Kidney glomerular epithelial cell (primary cell): ENCODE data around the gene TSEN54.

ENCODE experiments used
- DNase-seq: peaks from one replicate; lab custom pipeline; 2025; lab: John Stamatoyannopoulos, UW

Gene TSEN54

DNA sequence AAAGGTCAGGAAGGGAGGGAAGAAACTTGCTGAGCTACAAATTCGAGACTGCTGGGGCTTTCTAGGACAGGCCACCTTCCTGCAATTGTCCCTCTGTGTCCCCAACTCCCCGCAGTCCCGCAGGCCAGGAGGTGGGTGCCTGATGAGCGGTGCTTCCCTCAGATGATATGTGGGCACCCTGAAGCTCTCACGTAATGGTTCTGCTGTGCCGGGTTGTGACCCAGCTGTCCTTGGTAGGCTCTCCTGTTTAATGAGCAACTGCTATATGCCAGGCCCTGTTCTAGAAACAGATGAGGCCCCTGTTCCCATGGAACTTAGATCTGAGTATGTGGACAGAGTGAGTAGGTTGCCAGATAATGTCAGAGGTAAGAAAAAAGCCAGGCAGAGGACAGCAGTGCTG, 49.3 kb downstream of the TSEN54 start:
- no peak for DNase-seq

DNA sequence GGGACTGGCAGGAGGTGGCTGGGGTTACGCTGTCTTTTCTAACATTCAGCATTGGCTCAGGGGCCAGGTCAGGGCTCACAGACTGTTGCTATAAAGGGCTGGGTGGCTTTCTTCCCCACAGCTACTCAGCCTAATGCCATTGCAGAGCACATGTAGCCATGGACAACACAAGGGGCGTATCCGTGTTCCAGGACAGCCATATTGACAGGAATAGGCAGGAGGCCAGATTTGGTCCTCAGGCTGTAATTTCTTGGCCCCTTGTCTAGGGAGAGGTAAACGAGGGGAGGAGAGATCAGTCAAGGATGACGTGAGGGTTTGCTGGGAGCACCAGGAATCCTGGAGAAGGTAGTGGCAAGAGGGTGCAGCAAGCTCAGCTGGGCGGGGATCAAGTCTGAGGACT, 50.1 kb downstream of the TSEN54 start:
- no peak for DNase-seq

DNA sequence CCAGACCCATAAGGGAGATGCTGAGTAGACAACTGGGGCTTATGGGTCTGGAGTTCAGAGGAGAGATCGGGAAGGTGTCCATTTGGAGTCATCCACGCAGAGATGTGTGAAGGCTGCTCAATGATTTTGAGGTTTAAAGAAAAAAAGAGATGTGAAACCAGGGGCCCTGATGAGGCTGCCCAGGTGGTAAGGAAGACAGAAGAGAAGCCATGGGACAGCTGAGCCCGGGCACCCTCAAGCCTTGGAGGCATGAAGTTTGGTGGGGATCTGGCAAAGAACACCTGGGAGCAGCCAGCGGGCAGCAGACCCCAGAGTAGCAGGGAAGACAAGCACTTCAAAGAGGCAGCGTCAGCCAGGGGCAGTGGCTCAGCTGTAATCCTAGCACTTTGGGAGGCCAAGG, 50.5 kb downstream of the TSEN54 start:
- DNase-seq, result no peak

GRCh38 chr17:75568412-75569255, 52.3 kb downstream of the TSEN54 start:
- no peak for DNase-seq

DNA sequence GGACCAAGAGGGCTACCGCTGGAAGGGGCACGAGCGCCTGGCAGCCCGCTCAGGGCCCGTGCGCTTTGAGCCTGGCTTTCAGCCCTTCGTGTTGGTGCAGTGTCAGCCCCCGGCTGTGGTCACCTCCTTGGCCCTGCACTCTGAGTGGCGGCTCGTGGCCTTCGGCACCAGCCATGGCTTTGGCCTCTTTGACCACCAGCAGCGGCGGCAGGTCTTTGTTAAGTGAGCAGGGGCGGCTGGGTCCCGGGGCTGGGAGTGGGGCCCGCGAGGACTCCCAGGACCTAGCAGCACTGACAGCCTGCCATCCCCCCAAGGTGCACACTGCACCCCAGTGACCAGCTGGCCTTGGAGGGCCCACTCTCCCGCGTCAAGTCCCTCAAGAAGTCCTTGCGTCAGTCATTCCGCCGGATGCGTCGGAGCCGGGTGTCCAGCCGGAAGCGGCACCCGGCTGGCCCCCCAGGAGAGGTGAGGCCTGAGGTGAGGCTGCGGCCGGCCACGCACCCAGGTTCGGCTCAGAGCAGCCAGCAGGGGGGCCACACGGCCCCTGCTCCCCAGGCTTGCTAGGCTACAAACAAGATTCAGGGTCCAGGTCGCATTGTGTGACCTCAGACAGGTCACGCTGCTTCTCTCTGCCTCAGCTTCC, 53.8 kb downstream of the TSEN54 start:
- DNase-seq, result no peak

DNA sequence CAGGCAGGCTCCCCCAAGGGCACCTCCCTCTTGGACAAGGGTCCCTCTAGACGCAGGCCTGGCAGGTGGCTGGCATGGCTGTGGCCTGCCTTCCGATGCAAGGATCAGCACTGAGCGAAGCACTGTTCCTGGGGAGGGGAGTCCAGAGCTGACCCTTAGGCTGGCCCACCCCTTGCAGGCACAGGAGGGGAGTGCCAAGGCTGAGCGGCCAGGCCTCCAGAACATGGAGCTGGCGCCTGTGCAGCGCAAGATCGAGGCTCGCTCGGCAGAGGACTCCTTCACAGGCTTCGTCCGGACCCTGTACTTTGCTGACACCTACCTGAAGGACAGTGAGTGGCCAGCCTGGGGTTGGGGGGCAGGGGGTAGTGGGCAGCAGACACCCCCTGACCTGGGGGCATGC, 54.4 kb downstream of the TSEN54 start:
- no peak for DNase-seq

DNA sequence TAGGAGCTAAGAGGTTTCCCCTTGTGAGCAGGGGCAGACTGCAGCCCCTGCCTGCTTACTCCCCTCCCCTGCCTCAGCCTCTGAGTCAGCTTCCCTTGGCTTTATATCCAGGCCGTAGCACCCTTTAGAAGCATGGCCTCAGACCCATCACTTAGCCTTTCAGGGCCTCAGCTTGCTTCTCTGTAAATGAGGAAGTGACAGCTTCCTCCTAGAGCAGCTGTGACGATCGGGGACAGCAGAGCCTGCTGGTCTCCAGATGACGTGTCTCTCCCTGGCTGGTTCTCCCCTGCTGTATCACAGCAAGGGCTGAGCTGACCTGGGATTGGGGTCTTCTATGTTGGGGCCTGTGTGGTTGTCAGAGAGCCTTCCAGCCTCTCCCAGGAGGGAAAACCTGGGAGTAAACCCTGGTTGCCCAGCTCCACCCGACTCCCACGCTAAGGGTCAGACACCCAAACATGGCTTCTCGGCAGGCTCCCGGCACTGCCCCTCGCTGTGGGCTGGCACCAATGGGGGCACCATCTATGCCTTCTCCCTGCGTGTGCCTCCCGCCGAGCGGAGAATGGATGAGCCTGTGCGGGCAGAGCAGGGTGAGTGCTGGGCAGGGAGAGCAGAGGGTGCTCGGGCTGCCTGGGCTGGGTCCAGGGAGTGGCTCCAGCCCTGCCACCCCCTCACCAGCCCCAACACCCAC, 55.0 kb downstream of the TSEN54 start:
- no peak for DNase-seq

- DNase-seq, result no peak
These were observed 55.5 kb downstream of the TSEN54 start for GRCh38 chr17:75571885-75572215.

DNA sequence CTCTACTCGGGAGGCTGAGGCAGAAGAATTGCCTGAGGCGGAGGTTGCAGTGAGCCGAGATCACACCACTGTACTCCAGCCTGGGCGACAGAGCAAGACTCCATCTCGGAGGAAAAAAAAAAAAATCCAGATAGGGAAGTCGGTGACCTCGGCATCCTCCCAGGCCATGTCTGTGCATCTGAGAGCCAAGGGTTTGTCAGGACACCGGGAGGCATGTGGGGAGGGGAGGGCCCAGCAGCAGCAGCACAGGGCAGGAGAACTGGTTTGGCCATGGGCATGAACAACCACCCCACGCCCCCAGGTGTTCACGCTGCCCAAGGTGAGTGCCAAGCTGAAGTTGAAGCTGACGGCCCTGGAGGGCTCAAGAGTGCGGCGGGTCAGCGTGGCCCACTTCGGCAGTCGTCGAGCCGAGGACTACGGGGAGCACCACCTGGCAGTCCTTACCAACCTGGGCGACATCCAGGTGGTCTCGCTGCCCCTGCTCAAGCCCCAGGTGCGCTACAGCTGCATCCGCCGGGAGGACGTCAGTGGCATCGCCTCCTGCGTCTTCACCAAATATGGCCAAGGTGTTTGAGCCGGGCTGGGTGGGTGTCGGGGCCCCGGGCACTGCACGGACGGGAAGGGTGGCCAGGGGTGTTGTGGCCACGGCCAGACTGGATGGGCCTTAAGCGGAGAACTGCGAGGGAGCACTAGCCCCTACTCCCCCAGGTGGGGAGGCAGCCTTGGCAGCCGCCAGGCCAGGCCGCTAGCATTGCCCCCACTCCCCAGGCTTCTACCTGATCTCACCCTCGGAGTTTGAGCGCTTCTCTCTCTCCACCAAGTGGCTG, 56.6 kb downstream of the TSEN54 start:
- DNase-seq, result no peak

DNA sequence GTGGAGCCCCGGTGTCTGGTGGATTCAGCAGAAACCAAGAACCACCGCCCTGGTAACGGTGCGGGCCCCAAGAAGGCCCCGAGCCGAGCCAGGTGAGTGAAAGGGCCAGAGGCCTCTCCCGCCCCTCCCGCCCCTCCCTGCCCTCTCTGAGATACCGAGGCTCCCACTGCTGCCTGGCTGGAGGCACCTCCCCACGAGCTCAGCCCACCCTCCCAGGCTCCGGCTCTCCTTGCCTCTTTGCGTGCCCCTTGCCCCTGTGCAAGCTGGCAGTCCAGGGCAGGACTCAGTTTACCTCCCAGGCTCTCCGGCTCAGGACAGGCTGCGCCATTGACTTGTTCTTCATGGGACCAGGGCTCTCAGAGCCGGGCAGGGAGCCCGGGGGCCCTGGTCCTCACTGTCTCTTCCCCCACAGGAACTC, 57.2 kb downstream of the TSEN54 start:
- no peak for DNase-seq

DNA sequence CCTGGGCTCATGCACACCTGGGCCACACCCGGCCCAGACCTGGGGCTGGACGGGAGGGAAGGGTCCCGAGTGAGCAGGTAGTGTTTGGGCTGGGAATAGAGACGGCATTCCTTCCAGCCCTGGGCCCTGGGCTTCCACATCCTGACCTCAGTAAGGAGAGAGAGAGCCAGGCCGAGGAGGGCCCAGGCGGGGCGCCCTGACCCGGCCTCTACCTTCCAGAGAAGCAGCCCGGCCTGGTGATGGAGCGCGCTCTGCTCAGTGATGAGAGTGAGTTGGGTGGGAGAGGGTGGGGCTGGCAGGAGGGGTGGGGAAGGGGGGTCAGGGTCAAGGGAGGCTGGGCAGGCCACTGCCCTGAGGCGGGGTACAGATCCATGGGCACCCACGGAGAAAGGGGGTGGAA, 57.7 kb downstream of the TSEN54 start:
- no peak for DNase-seq
